A673 (cell line): Measurements from ENCODE around the gene ANK3. TPM values are rescaled to one million over a fixed set of nuclear protein-coding genes. Genes with fewer than 3 reads are reported as not detected.

ENCODE experiments used
- BruUV-seq: library from RNA; stranded (reverse); fragments of 400-500 nt; replicated peaks from 2 replicates; lab custom pipeline; 2021; lab: Mats Ljungman, UMichigan
- CTCF ChIA-PET: fragments of 300-600 bp; sonication (Branson Sonifier 250); formaldehyde crosslinking; loops from one replicate; lab custom pipeline; 2022; ENCODE audit warnings: antibody characterized with exemption; lab: Charles Lee
- POLR2A ChIA-PET: fragments of 300-600 bp; sonication (Branson Sonifier 250); formaldehyde crosslinking; loops from one replicate; lab custom pipeline; 2022; ENCODE audit warnings: antibody characterized with exemption; ENCODE audit not compliant: low non-redundant PET; lab: Charles Lee
- DNase-seq: peaks from one replicate; pipeline ENCODE4 v3.0.0-alpha.2; 2015; ENCODE audit warnings: low spot score
- H3K27ac ChIP-seq: fragments of 200-600 bp; sonication (generic); 2 replicates; pipeline ENCODE4 v1.5.1; 2016; ENCODE audit warnings: mixed run types, low read depth, mild to moderate bottlenecking, mixed read lengths, antibody characterized with exemption, low read length; ENCODE audit not compliant: poor library complexity, severe bottlenecking
- H3K27me3 ChIP-seq: fragments of 200-600 bp; sonication (generic); replicated peaks from 2 replicates; pipeline ENCODE4 v1.6.1; 2017; ENCODE audit warnings: mixed run types, low read depth, mild to moderate bottlenecking, mixed read lengths, antibody characterized with exemption, low read length; ENCODE audit not compliant: insufficient read depth, poor library complexity
- H3K36me3 ChIP-seq: fragments of 200-600 bp; sonication (generic); 2 replicates; pipeline ENCODE4 v1.6.1; 2016; ENCODE audit warnings: mixed run types, mild to moderate bottlenecking, mixed read lengths, antibody characterized with exemption, low read length; ENCODE audit not compliant: insufficient read depth, poor library complexity, severe bottlenecking
- H3K4me1 ChIP-seq: fragments of 200-600 bp; sonication (generic); 2 replicates; pipeline ENCODE4 v1.6.1; 2017; ENCODE audit warnings: mixed run types, mild to moderate bottlenecking, mixed read lengths, antibody characterized with exemption, low read length; ENCODE audit not compliant: insufficient read depth, poor library complexity, severe bottlenecking
- H3K4me3 ChIP-seq: fragments of 200-600 bp; sonication (generic); 2 replicates; pipeline ENCODE4 v1.5.1; 2016; ENCODE audit warnings: low read depth, mixed run types, mild to moderate bottlenecking, mixed read lengths, low read length; ENCODE audit not compliant: poor library complexity, severe bottlenecking
- H3K9me3 ChIP-seq: fragments of 200-600 bp; sonication (generic); 2 replicates; pipeline ENCODE4 v1.6.1; 2016; ENCODE audit warnings: mixed run types, low read depth, mild to moderate bottlenecking, mixed read lengths, antibody characterized with exemption, low read length; ENCODE audit not compliant: poor library complexity, severe bottlenecking
- EZH2 ChIP-seq: fragments of 200-600 bp; sonication (generic); IDR thresholded peaks from 2 replicates; pipeline ENCODE4 v1.6.1; 2017; ENCODE audit warnings: borderline replicate concordance, low read depth, mild to moderate bottlenecking, mixed read lengths, antibody characterized with exemption, low read length; ENCODE audit not compliant: poor library complexity, severe bottlenecking
- intact Hi-C: fragments of 100-400 bp; cut with micrococcal nuclease; formaldehyde crosslinking; loops from one replicate; pipeline ENCODE4 v1.10.0; 2022; ENCODE audit not compliant: unreplicated experiment
- total RNA-seq: library from RNA; stranded (reverse); gene quantifications from 2 replicates; pipeline ENCODE4 v1.2.3, GENCODE V29; 2021
- TF ChIP-seq, protein P1 (sequence below): fragments of 300-800, 200-600 bp; sonication (generic); conservative IDR thresholded peaks from 2 replicates; pipeline ENCODE4 v1.5.1; 2017; ENCODE audit warnings: low read depth, mild to moderate bottlenecking, antibody characterized with exemption, low read length, moderate library complexity, mixed read lengths

ANK3 gene
- total RNA-seq, 1 experiment from 2014 or later, result 13.5 TPM

DNA sequence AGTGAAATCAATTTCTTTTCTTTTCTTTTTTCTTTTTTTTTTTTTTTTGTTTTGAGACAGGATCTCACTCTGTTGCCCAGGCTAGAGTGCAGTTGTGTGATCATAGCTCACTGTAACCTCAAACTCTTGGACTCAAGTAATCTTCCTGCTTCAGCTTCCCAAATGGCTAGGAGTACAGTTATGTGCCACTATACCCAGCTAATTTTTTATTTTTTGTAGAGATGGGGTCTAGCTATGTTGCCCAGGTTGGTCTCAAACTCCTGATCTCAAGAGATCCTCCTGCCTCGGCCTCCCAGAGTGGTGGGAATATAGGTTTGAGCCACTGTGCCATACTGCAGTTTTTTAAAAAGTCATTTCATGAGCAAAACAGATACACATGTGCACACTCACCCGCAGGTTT lies 79.8 kb downstream of the ANK3 start:
- Histone ChIP-seq H3K27ac (no peak overlapping the region), H3K36me3 (no peaks in the 10 kb centered on the region), H3K4me3 (no peak overlapping the region), H3K27me3 (no peaks in the 10 kb centered on the region), H3K4me1 (peaks cover 25% of the 10 kb centered on the region), H3K9me3 (no peaks in the 10 kb centered on the region)
- no peak for DNase-seq
- ChIA-PET CTCF (interaction anchor here (0.6 kb wide), 1 partner anchor 210 kb away, joined by 5 read pairs; no protein-coding TSS in a partner anchor), POLR2A (no interaction called here)
- TF ChIP-seq EZH2, result no peak
- intact Hi-C loops, result no loop called here
- BruUV-seq, result no TSS peak

DNA sequence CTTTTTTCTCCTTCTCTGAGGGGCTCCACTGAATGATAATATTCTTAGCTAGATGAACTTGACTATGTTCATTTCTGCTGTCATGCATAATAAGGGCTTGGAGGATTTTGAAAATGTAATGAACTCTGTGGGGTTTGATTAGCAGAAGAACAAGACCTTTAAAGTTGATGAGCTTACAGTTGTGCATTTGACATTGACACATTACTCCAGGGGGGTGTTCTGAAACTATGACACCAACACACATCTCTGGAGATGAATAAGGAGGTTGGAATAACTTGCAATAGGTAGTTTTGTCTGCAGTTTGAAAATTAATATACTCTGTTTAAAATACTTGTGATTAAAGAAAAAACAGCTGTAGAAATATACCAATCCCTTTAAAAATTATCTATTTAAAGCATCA lies 80.3 kb downstream of the ANK3 start:
- H3K27me3 ChIP-seq, result no peaks in the 10 kb centered on the region
- POLR2A ChIA-PET, result no interaction called here
- no peak for TF ChIP-seq EZH2
- TF ChIP-seq, protein P1, sequence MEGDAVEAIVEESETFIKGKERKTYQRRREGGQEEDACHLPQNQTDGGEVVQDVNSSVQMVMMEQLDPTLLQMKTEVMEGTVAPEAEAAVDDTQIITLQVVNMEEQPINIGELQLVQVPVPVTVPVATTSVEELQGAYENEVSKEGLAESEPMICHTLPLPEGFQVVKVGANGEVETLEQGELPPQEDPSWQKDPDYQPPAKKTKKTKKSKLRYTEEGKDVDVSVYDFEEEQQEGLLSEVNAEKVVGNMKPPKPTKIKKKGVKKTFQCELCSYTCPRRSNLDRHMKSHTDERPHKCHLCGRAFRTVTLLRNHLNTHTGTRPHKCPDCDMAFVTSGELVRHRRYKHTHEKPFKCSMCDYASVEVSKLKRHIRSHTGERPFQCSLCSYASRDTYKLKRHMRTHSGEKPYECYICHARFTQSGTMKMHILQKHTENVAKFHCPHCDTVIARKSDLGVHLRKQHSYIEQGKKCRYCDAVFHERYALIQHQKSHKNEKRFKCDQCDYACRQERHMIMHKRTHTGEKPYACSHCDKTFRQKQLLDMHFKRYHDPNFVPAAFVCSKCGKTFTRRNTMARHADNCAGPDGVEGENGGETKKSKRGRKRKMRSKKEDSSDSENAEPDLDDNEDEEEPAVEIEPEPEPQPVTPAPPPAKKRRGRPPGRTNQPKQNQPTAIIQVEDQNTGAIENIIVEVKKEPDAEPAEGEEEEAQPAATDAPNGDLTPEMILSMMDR, result no peak
- no peak for DNase-seq
- no peaks in the 10 kb centered on the region for H3K36me3 ChIP-seq
- no peaks in the 10 kb centered on the region for H3K9me3 ChIP-seq
- CTCF ChIA-PET, result interaction anchor here (0.6 kb wide), 1 partner anchor 209 kb away, joined by 5 read pairs; no protein-coding TSS in a partner anchor
- no TSS peak for BruUV-seq
- peaks cover 20% of the 10 kb centered on the region for H3K4me1 ChIP-seq
- intact Hi-C loops, result no loop called here
- H3K4me3 ChIP-seq, result no peak overlapping the region
- no peak overlapping the region for H3K27ac ChIP-seq

DNA sequence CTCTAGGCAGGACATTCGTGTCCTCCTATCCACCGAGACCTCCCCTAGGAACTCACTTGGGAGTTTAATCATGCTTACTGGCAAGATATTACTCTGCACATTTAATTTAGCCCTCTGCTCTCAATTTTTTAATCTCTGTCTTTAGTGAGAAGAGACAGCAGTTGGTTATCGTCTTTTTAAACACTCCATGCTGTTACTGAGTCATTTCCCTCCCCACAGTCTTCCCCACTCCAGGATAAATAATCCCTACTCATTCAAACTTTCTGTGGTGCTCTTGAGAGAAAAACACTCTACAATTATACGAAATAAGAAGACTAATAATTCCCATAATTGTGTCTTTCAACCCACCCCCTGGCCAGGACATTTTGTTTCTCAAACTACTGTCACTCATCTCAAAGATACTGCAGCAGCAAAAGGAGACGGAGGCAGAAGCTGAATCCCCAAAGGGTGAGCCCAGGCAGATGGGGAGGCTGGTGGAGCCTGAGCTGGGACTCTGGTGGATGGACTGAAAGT lies 84.2 kb downstream of the ANK3 start:
- TF ChIP-seq, protein P1, result no peak
- TF ChIP-seq EZH2, result no peak
- peak; percentile 70 for DNase-seq
- no peaks in the 10 kb centered on the region for H3K9me3 ChIP-seq
- POLR2A ChIA-PET, result no interaction called here
- no peak overlapping the region for H3K4me3 ChIP-seq
- peaks cover 4% of the 10 kb centered on the region for H3K4me1 ChIP-seq
- H3K36me3 ChIP-seq, result no peaks in the 10 kb centered on the region
- CTCF ChIA-PET, result no interaction called here
- H3K27ac ChIP-seq, result no peak overlapping the region
- BruUV-seq, result no TSS peak
- intact Hi-C loops, result no loop called here
- no peaks in the 10 kb centered on the region for H3K27me3 ChIP-seq
